WTC11 (cell line): ENCODE data around the gene CACNA1C. TPM values are rescaled to one million over a fixed set of nuclear protein-coding genes. Genes with fewer than 3 reads are reported as not detected.

Experiments
- ATAC-seq: fragments of 200-7000 bp; cut with Tn5 transposase; 2 replicates; pipeline ENCODE4 v1.10.0; 2021; ENCODE audit warnings: mild to moderate bottlenecking, moderate library complexity
- CTCF ChIA-PET: fragments of 300-600 bp; sonication (Branson Sonifier 250); formaldehyde crosslinking; loops from one replicate; lab custom pipeline; 2021; ENCODE audit warnings: antibody characterized with exemption; lab: Charles Lee
- POLR2A ChIA-PET: fragments of 350-600 bp; sonication (Branson Sonifier 250); formaldehyde crosslinking; loops from one replicate; lab custom pipeline; 2021; ENCODE audit warnings: antibody characterized with exemption; lab: Charles Lee
- DNase-seq: peaks from one replicate; pipeline ENCODE4 v3.0.0; 2021; ENCODE audit warnings: low spot score
- H3K27ac Mint-ChIP-seq: 2 replicates; pipeline ENCODE4 v1.8.0; 2021; ENCODE audit warnings: mixed read lengths
- H3K27me3 Mint-ChIP-seq: 2 replicates; pipeline ENCODE4 v1.8.0; 2021; ENCODE audit warnings: low read depth, mild to moderate bottlenecking, moderate library complexity, mixed read lengths
- H3K36me3 Mint-ChIP-seq: 2 replicates; pipeline ENCODE4 v1.8.0; 2021; ENCODE audit warnings: mixed read lengths
- H3K4me1 Mint-ChIP-seq: 2 replicates; pipeline ENCODE4 v1.8.0; 2022; ENCODE audit warnings: mixed read lengths
- H3K4me3 Mint-ChIP-seq: 2 replicates; pipeline ENCODE4 v1.8.0; 2021; ENCODE audit warnings: mild to moderate bottlenecking, moderate library complexity, mixed read lengths
- H3K9me3 Mint-ChIP-seq: 2 replicates; pipeline ENCODE4 v1.8.0; 2021; ENCODE audit warnings: mixed read lengths
- AFF4 ChIP-seq: sonication (generic); formaldehyde crosslinking; IDR thresholded peaks from 2 replicates; pipeline ENCODE4 v1.8.1; 2023; ENCODE audit warnings: mild to moderate bottlenecking, missing genetic modification reagents, borderline replicate concordance
- ATF2 ChIP-seq: sonication (generic); formaldehyde crosslinking; IDR thresholded peaks from 2 replicates; pipeline ENCODE4 v1.8.1; 2022; ENCODE audit warnings: low read depth, missing genetic modification reagents, borderline replicate concordance
- E2F1 ChIP-seq: sonication (generic); formaldehyde crosslinking; IDR thresholded peaks from 2 replicates; pipeline ENCODE4 v1.8.0; 2022; ENCODE audit warnings: mild to moderate bottlenecking, missing genetic modification reagents
- EMX1 ChIP-seq: fragments of 250-450 bp; sonication (Bioruptor Pico); IDR thresholded peaks from 2 replicates; pipeline ENCODE4 v1.8.0; 2021; ENCODE audit warnings: mild to moderate bottlenecking
- ETV6 ChIP-seq: sonication (generic); formaldehyde crosslinking; IDR thresholded peaks from 2 replicates; pipeline ENCODE4 v1.8.1; 2022; ENCODE audit warnings: mild to moderate bottlenecking, missing genetic modification reagents
- FOXJ3 ChIP-seq: sonication (generic); formaldehyde crosslinking; IDR thresholded peaks from 2 replicates; pipeline ENCODE4 v1.9.0; 2021; ENCODE audit warnings: missing genetic modification reagents, mild to moderate bottlenecking, borderline replicate concordance
- FOXK1 ChIP-seq: sonication (generic); formaldehyde crosslinking; IDR thresholded peaks from 2 replicates; pipeline ENCODE4 v1.8.0; 2022; ENCODE audit warnings: mild to moderate bottlenecking, moderate library complexity, missing genetic modification reagents
- HMGA2 ChIP-seq: fragments of 250-450 bp; sonication (Bioruptor Pico); IDR thresholded peaks from 2 replicates; pipeline ENCODE4 v1.4.0; 2021; ENCODE audit warnings: mild to moderate bottlenecking, moderate library complexity
- KAT7 ChIP-seq: sonication (generic); formaldehyde crosslinking; IDR thresholded peaks from 2 replicates; pipeline ENCODE4 v1.8.1; 2023; ENCODE audit warnings: missing genetic modification reagents, mild to moderate bottlenecking, borderline replicate concordance
- NFYB ChIP-seq: sonication (generic); formaldehyde crosslinking; conservative IDR thresholded peaks from 2 replicates; pipeline ENCODE4 v1.8.0; 2022; ENCODE audit warnings: low read depth, missing genetic modification reagents
- NR1H2 ChIP-seq: sonication (generic); formaldehyde crosslinking; IDR thresholded peaks from 2 replicates; pipeline ENCODE4 v1.9.0; 2021; ENCODE audit warnings: mild to moderate bottlenecking, moderate library complexity, missing genetic modification reagents
- RORB ChIP-seq: fragments of 250-450 bp; sonication (Bioruptor Pico); IDR thresholded peaks from 2 replicates; pipeline ENCODE4 v1.9.0; 2021; ENCODE audit warnings: mild to moderate bottlenecking
- SOX15 ChIP-seq: fragments of 250-450 bp; sonication (Bioruptor Pico); IDR thresholded peaks from 2 replicates; pipeline ENCODE4 v1.9.0; 2021; ENCODE audit warnings: mild to moderate bottlenecking
- TEAD1 ChIP-seq: sonication (generic); formaldehyde crosslinking; IDR thresholded peaks from 2 replicates; pipeline ENCODE4 v1.8.0; 2022; ENCODE audit warnings: mild to moderate bottlenecking, missing genetic modification reagents
- ZBTB21 ChIP-seq: sonication (generic); formaldehyde crosslinking; IDR thresholded peaks from 2 replicates; pipeline ENCODE4 v1.8.1; 2023; ENCODE audit warnings: mild to moderate bottlenecking, missing genetic modification reagents, borderline replicate concordance
- ZMAT4 ChIP-seq: fragments of 250-450 bp; sonication (Bioruptor Pico); IDR thresholded peaks from 2 replicates; pipeline ENCODE4 v1.9.0; 2021; ENCODE audit warnings: mild to moderate bottlenecking
- ZNF138 ChIP-seq: sonication (generic); formaldehyde crosslinking; conservative IDR thresholded peaks from 2 replicates; pipeline ENCODE4 v1.8.1; 2022; ENCODE audit warnings: mild to moderate bottlenecking, moderate library complexity, missing genetic modification reagents
- ZNF317 ChIP-seq: sonication (generic); formaldehyde crosslinking; IDR thresholded peaks from 2 replicates; pipeline ENCODE4 v1.8.1; 2023; ENCODE audit warnings: low read depth, mild to moderate bottlenecking, moderate library complexity, missing genetic modification reagents, borderline replicate concordance
- ZNF423 ChIP-seq: fragments of 250-450 bp; sonication (Bioruptor Pico); IDR thresholded peaks from 2 replicates; pipeline ENCODE4 v2.1.2; 2022; ENCODE audit warnings: mild to moderate bottlenecking, moderate library complexity
- ZNF671 ChIP-seq: fragments of 250-450 bp; sonication (Bioruptor Pico); IDR thresholded peaks from 2 replicates; pipeline ENCODE4 v1.8.0; 2021; ENCODE audit warnings: mild to moderate bottlenecking
- total RNA-seq: library from RNA; stranded (reverse); gene quantifications from 3 replicates; pipeline ENCODE4 v1.2.3, GENCODE V29; 2021

The CACNA1C gene
- total RNA-seq, 1 experiment from 2014 or later, result 1.7 TPM

- TF ChIP-seq ZMAT4 (CRISPR knock-in tag) (no peak), FOXJ3 (CRISPR knock-in tag) (no peak), NR1H2 (no peak), ZNF671 (no peak), EMX1 (CRISPR knock-in tag) (no peak)
Measured at GRCh38 chr12:2243275-2243674, 190.5 kb downstream of the CACNA1C start (continued).

- no peak overlapping the region for H3K4me3 Mint-ChIP-seq
- no peaks in the 10 kb centered on the region for H3K9me3 Mint-ChIP-seq
- H3K4me1 Mint-ChIP-seq, result peaks cover 52% of the 10 kb centered on the region
- peak; percentile 87 for ATAC-seq
- peak; percentile 47 for DNase-seq
- no peaks in the 10 kb centered on the region for H3K27me3 Mint-ChIP-seq
- ChIA-PET POLR2A (interaction anchor here (1.1 kb wide), 1 partner anchor 14 kb away, joined by 3 read pairs; no protein-coding TSS in a partner anchor), CTCF (interaction anchor here (1.3 to 1.6 kb wide), 2 partner anchors 38 to 186 kb away, joined by 6 to 7 read pairs; no protein-coding TSS in a partner anchor)
- H3K27ac Mint-ChIP-seq, result peak overlapping the region; percentile 67; the same call in 1 of the 2 replicates
- no peak for TF ChIP-seq NFYB (CRISPR knock-in tag)
- TF ChIP-seq FOXJ3 (CRISPR knock-in tag), result no peak
- TF ChIP-seq ZNF423 (CRISPR knock-in tag), result peak; percentile 78; the same call in 1 of the 2 replicates
- TF ChIP-seq TEAD1 (CRISPR knock-in tag), result peak; percentile 19; the same call in 1 of the 2 replicates
- no peak for TF ChIP-seq ATF2 (CRISPR knock-in tag)
- no peak for TF ChIP-seq EMX1 (CRISPR knock-in tag)
- TF ChIP-seq RORB (CRISPR knock-in tag), result no peak
- no peak for TF ChIP-seq SOX15 (CRISPR knock-in tag)
- no peak for TF ChIP-seq ETV6
- no peak for TF ChIP-seq ZNF138 (CRISPR knock-in tag)
- TF ChIP-seq ZBTB21 (CRISPR knock-in tag), result no peak
- TF ChIP-seq HMGA2 (CRISPR knock-in tag), result no peak
- no peak for TF ChIP-seq AFF4 (CRISPR knock-in tag)
- TF ChIP-seq FOXK1 (CRISPR knock-in tag), result 0 out of 2 replicates have a peak, but pooled peaks have one; percentile 27
- TF ChIP-seq KAT7 (CRISPR knock-in tag), result no peak
- no peak for TF ChIP-seq ZNF317
- TF ChIP-seq E2F1 (CRISPR knock-in tag), result no peak
- no peaks in the 10 kb centered on the region for H3K36me3 Mint-ChIP-seq
Measured at GRCh38 chr12:2244013-2244861, 191.4 kb downstream of the CACNA1C start.
